Astrocyte of the hippocampus (primary cell): ENCODE measurements around the gene ZNHIT2.

Experiments
- DNase-seq: peaks from one replicate; pipeline ENCODE4 v3.0.0; 2011; ENCODE audit warnings: low read depth, low spot score

ZNHIT2 gene

GRCh38 chr11:65072631-65072966 is 44.9 kb downstream of the ZNHIT2 start:
- no peak for DNase-seq

- DNase-seq, result no peak
Measured at GRCh38 chr11:65071907-65072630, 45.4 kb downstream of the ZNHIT2 start.

GRCh38 chr11:65069217-65069616 is 48.3 kb downstream of the ZNHIT2 start:
- DNase-seq, result no peak

- DNase-seq, result no peak
Measured at GRCh38 chr11:65067446-65067845, 50.1 kb downstream of the ZNHIT2 start.

DNA sequence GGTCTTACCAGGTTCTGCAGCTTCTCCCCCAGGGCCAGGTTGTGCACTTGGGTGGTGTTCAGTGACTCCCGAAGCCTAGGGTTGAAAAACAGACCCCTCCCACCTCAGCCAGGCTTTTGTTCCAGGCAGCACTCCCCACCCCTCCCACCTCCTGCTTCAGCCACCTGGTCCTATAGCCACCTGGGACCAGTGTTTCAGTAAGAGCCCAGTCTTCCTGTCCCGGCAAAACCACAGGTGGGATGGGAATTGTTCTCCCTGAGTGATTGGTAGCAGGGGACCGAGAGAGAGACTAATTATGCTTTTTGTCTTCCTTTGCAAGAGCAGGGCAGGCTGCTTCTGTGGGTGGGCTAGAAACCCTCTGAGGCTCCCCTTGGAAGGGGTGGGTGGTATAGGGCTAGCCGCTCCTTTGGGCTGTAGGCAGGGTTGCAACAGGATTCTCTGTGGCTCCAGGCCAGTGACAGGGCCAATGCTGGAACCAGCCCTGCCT is 50.7 kb downstream of the ZNHIT2 start:
- no peak for DNase-seq
